ENCODE results near the gene SCYL3. TPM values are rescaled to one million over a fixed set of nuclear protein-coding genes. Genes with fewer than 3 reads are reported as not detected.

Gene SCYL3
- total RNA-seq, 1 donor: 12.7 TPM

- H3K4me3 ChIP-seq (ENCODE audit: low read depth, low read length): no peak overlapping the region
- no peak for DNase-seq (ENCODE audit: low read depth)
- TF ChIP-seq, protein P1, sequence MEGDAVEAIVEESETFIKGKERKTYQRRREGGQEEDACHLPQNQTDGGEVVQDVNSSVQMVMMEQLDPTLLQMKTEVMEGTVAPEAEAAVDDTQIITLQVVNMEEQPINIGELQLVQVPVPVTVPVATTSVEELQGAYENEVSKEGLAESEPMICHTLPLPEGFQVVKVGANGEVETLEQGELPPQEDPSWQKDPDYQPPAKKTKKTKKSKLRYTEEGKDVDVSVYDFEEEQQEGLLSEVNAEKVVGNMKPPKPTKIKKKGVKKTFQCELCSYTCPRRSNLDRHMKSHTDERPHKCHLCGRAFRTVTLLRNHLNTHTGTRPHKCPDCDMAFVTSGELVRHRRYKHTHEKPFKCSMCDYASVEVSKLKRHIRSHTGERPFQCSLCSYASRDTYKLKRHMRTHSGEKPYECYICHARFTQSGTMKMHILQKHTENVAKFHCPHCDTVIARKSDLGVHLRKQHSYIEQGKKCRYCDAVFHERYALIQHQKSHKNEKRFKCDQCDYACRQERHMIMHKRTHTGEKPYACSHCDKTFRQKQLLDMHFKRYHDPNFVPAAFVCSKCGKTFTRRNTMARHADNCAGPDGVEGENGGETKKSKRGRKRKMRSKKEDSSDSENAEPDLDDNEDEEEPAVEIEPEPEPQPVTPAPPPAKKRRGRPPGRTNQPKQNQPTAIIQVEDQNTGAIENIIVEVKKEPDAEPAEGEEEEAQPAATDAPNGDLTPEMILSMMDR (IDR thresholded peaks at IDR 0.05; ENCODE audit: insufficient read depth, low read length): no peak
Measured at GRCh38 chr1:169844941-169845608, 48.6 kb downstream of the SCYL3 start.

- H3K4me3 ChIP-seq (ENCODE audit: low read depth, low read length): no peak overlapping the region
- TF ChIP-seq, protein P1 (IDR thresholded peaks at IDR 0.05; ENCODE audit: insufficient read depth, low read length): no peak
- DNase-seq (ENCODE audit: low read depth): no peak
Measured at GRCh38 chr1:169838942-169839341, 54.8 kb downstream of the SCYL3 start.

DNA sequence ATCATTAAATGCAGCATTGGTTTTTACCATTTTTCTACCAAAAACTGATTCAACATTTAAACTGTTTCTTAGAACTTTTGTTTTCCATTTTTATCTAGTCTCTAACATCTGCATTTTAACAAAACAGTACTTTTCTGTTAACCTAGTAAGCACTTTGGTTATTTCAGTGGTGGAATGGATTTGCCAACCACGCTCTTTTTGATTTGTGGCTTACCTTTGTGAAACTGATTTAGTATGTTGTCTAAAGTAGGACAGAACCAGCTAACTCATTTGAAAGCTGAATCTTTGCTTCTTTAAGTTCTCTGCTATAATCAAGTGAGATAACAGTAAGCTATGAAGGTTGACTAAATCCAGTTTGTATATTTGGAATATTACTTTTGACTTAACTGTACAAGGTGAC, 57.5 kb downstream of the SCYL3 start:
- TF ChIP-seq, protein P1 (IDR thresholded peaks at IDR 0.05; ENCODE audit: insufficient read depth, low read length): no peak
- H3K4me3 ChIP-seq (ENCODE audit: low read depth, low read length): no peak overlapping the region
- DNase-seq (ENCODE audit: low read depth): no peak

DNA sequence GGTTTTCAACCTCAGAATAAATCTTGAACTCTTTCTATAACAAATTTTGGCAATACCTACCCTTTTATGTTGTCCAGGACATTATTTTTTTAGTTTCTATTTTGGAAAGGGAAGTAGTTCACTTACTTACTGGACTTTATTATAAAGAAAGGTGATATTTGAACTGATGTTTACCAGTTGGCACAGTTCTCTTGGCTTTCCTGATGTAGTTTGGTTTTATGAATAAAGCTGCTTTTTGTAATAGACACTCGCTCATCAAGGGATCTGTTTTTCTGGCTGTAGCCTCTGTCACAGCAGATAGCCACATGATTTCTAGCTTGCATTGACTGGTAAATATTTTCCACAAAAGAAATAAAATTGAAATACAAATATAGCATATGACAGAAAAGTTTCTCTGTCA, 58.0 kb downstream of the SCYL3 start:
- TF ChIP-seq, protein P1 (IDR thresholded peaks at IDR 0.05; ENCODE audit: insufficient read depth, low read length): no peak
- DNase-seq (ENCODE audit: low read depth): no peak
- no peak overlapping the region for H3K4me3 ChIP-seq (ENCODE audit: low read depth, low read length)

DNA sequence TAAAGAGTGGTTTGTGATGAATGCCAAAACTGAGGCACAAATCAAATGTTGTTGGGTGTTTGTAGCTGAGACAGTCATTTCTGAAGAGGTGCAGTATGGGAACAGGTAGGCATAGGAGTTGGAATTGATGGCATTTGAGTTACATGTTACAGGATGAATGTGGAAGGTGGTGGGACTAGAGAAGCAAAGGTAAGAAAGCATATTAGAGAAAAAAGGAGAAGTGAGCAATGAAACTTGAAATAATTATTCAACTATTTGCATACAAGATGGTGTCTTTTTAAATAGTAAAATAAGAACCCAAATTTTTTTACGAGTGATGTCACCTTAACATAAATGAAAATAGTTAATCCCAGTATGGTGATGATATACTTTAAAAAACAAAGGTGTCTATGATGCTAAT, 58.8 kb downstream of the SCYL3 start:
- TF ChIP-seq, protein P1 (IDR thresholded peaks at IDR 0.05; ENCODE audit: insufficient read depth, low read length): no peak
- no peak for DNase-seq (ENCODE audit: low read depth)
- no peak overlapping the region for H3K4me3 ChIP-seq (ENCODE audit: low read depth, low read length)

DNA sequence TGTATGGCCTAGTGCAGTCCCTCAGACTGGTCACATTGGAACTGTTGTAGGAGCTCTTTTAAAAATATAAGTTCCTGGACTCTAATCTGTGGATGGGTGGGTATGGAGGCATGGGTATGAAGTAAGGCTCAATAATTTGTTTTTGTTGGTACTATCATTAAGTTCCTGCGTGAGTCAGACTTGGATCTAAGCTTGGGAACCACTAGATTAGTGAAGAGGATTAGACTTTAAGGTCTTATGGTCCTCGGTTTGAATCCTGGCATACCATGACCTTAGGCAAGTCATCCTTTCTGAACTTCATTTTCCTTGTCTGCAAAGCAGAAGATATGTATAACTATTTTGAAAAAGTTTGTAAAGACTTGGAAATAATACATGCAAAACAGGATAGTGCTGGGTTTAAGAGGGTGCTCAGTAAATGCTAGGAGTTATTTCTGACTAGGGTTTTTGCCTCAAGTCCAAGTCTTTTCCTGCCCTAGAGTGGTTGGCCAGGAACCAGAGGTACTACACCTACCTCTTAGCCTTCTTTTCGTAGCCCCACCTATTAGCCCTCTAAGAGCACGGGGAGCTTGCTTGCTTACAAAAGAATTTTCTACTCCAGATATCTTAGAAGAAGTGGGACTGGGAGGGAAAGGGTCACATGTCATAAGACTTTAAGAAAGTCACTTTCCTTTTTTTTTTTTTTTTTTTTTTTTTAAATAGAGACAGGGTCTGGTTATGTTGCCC, 60.4 kb downstream of the SCYL3 start:
- DNase-seq (ENCODE audit: low read depth): peak; percentile 18
- H3K4me3 ChIP-seq (ENCODE audit: low read depth, low read length): no peak overlapping the region
- TF ChIP-seq, protein P1 (IDR thresholded peaks at IDR 0.05; ENCODE audit: insufficient read depth, low read length): no peak
